Dendritic cell treated with granulocyte-macrophage colony-stimulating factor and Interleukin-4, amounts not matched to agents 40 ng/mL and 50 ng/mL, for 4 days (primary cell): ENCODE measurements around the gene GPR39.
"Not testable (repeated sequence)": the region's sequence is repeated elsewhere in the genome, so short reads cannot be mapped to it uniquely, and the experiment has no call there.

Experiments
- H3K27ac Mint-ChIP-seq: one replicate; pipeline ENCODE4 v1.8.0; 2022; ENCODE audit warnings: mild to moderate bottlenecking, mixed read lengths
- H3K27me3 Mint-ChIP-seq: one replicate; pipeline ENCODE4 v1.8.0; 2022; ENCODE audit warnings: mild to moderate bottlenecking, mixed read lengths
- H3K36me3 Mint-ChIP-seq: one replicate; pipeline ENCODE4 v1.8.0; 2022; ENCODE audit warnings: low read depth, mixed read lengths
- H3K4me1 Mint-ChIP-seq: one replicate; pipeline ENCODE4 v1.8.0; 2022; ENCODE audit warnings: low read depth, mixed read lengths
- H3K4me3 Mint-ChIP-seq: one replicate; pipeline ENCODE4 v1.8.0; 2022; ENCODE audit warnings: mild to moderate bottlenecking, moderate library complexity, mixed read lengths
- H3K9me3 Mint-ChIP-seq: one replicate; pipeline ENCODE4 v1.8.0; 2022; ENCODE audit warnings: mixed read lengths
- intact Hi-C: fragments of 100-400 bp; cut with micrococcal nuclease; formaldehyde crosslinking; loops from one replicate; pipeline ENCODE4 v1.15.0; 2022

GPR39 gene

GRCh38 chr2:132392879-132393278, 23.7 kb upstream of the GPR39 start:
- H3K27me3 Mint-ChIP-seq = peaks cover 14% of the 10 kb centered on the region
- peaks cover 10% of the 10 kb centered on the region for H3K4me1 Mint-ChIP-seq
- intact Hi-C loops = no loop called here
- H3K36me3 Mint-ChIP-seq = no peaks in the 10 kb centered on the region
- H3K4me3 Mint-ChIP-seq = no peak overlapping the region
- no peak overlapping the region for H3K27ac Mint-ChIP-seq
- no peaks in the 10 kb centered on the region for H3K9me3 Mint-ChIP-seq

GRCh38 chr2:132397042-132397441, 19.6 kb upstream of the GPR39 start:
- intact Hi-C loops, H3K36me3 Mint-ChIP-seq, H3K4me3 Mint-ChIP-seq: not testable (repeated sequence)

GRCh38 chr2:132400169-132400900, 16.3 kb upstream of the GPR39 start:
- Mint-ChIP-seq H3K4me3 (no peak overlapping the region), H3K4me1 (no peaks in the 10 kb centered on the region), H3K9me3 (no peaks in the 10 kb centered on the region), H3K27ac (no peak overlapping the region), H3K27me3 (peaks cover 8% of the 10 kb centered on the region), H3K36me3 (no peaks in the 10 kb centered on the region)
- intact Hi-C loops = no loop called here

More at GRCh38 chr2:132397042-132397441, 19.6 kb upstream of the GPR39 start:
- H3K4me1 Mint-ChIP-seq, H3K9me3 Mint-ChIP-seq, H3K27ac Mint-ChIP-seq: not testable (repeated sequence)
- peaks cover 13% of the 10 kb centered on the region for H3K27me3 Mint-ChIP-seq

GRCh38 chr2:132400901-132401240, 15.7 kb upstream of the GPR39 start:
- Mint-ChIP-seq H3K27ac (no peak overlapping the region), H3K27me3 (peaks cover 8% of the 10 kb centered on the region), H3K9me3 (no peaks in the 10 kb centered on the region), H3K4me1 (no peaks in the 10 kb centered on the region), H3K36me3 (no peaks in the 10 kb centered on the region), H3K4me3 (no peak overlapping the region)
- intact Hi-C loops = no loop called here

GRCh38 chr2:132401326-132401725, 15.3 kb upstream of the GPR39 start:
- Mint-ChIP-seq H3K27me3 (peaks cover 9% of the 10 kb centered on the region), H3K4me3 (no peak overlapping the region), H3K36me3 (no peaks in the 10 kb centered on the region), H3K4me1 (no peaks in the 10 kb centered on the region), H3K27ac (no peak overlapping the region), H3K9me3 (no peaks in the 10 kb centered on the region)
- intact Hi-C loops = no loop called here

- H3K4me3 Mint-ChIP-seq = no peak overlapping the region
- no peaks in the 10 kb centered on the region for H3K4me1 Mint-ChIP-seq
- no peaks in the 10 kb centered on the region for H3K9me3 Mint-ChIP-seq
- peaks cover 11% of the 10 kb centered on the region for H3K27me3 Mint-ChIP-seq
- intact Hi-C loops = no loop called here
- H3K36me3 Mint-ChIP-seq = no peaks in the 10 kb centered on the region
- H3K27ac Mint-ChIP-seq = no peak overlapping the region
These were observed 13.5 kb upstream of the GPR39 start for GRCh38 chr2:132403146-132403545.

GRCh38 chr2:132404056-132404455, 12.5 kb upstream of the GPR39 start:
- Mint-ChIP-seq H3K36me3 (no peaks in the 10 kb centered on the region), H3K4me3 (no peak overlapping the region), H3K27ac (no peak overlapping the region), H3K9me3 (no peaks in the 10 kb centered on the region), H3K4me1 (no peaks in the 10 kb centered on the region), H3K27me3 (peaks cover 11% of the 10 kb centered on the region)
- intact Hi-C loops = no loop called here

GRCh38 chr2:132407784-132408183, 8.8 kb upstream of the GPR39 start:
- H3K36me3 Mint-ChIP-seq = no peaks in the 10 kb centered on the region

GRCh38 chr2:132412021-132412420, 4.6 kb upstream of the GPR39 start:
- intact Hi-C loops = no loop called here
- H3K27ac Mint-ChIP-seq = no peak overlapping the region
- peaks cover 48% of the 10 kb centered on the region for H3K27me3 Mint-ChIP-seq
- no peak overlapping the region for H3K4me3 Mint-ChIP-seq
- peaks cover 18% of the 10 kb centered on the region for H3K4me1 Mint-ChIP-seq
- H3K9me3 Mint-ChIP-seq = no peaks in the 10 kb centered on the region
- no peaks in the 10 kb centered on the region for H3K36me3 Mint-ChIP-seq

More at GRCh38 chr2:132407784-132408183, 8.8 kb upstream of the GPR39 start:
- peaks cover 5% of the 10 kb centered on the region for H3K4me1 Mint-ChIP-seq
- intact Hi-C loops = no loop called here
- H3K27me3 Mint-ChIP-seq = peaks cover 14% of the 10 kb centered on the region
- H3K9me3 Mint-ChIP-seq = no peaks in the 10 kb centered on the region
- H3K4me3 Mint-ChIP-seq = no peak overlapping the region
- H3K27ac Mint-ChIP-seq = no peak overlapping the region

- no peak overlapping the region for H3K27ac Mint-ChIP-seq
- H3K27me3 Mint-ChIP-seq = peaks cover 66% of the 10 kb centered on the region
- H3K36me3 Mint-ChIP-seq = no peaks in the 10 kb centered on the region
- intact Hi-C loops = no loop called here
- H3K9me3 Mint-ChIP-seq = no peaks in the 10 kb centered on the region
- peaks cover 18% of the 10 kb centered on the region for H3K4me1 Mint-ChIP-seq
- H3K4me3 Mint-ChIP-seq = no peak overlapping the region
These were observed 2.5 kb upstream of the GPR39 start for GRCh38 chr2:132414081-132414480.

- Mint-ChIP-seq H3K4me3 (peak overlapping the region; percentile 75), H3K27me3 (peaks cover 68% of the 10 kb centered on the region), H3K36me3 (no peaks in the 10 kb centered on the region), H3K9me3 (no peaks in the 10 kb centered on the region), H3K4me1 (peaks cover 18% of the 10 kb centered on the region), H3K27ac (peak overlapping the region; percentile 57)
- intact Hi-C loops = no loop called here
These were observed 1.2 kb upstream of the GPR39 start for GRCh38 chr2:132415256-132415914.

GRCh38 chr2:132415915-132416722, 486 bp upstream of the GPR39 start:
- Mint-ChIP-seq H3K36me3 (no peaks in the 10 kb centered on the region), H3K4me1 (peaks cover 18% of the 10 kb centered on the region), H3K27me3 (peaks cover 66% of the 10 kb centered on the region), H3K4me3 (peak overlapping the region; percentile 75), H3K27ac (peak overlapping the region; percentile 57), H3K9me3 (no peaks in the 10 kb centered on the region)
- intact Hi-C loops = no loop called here

GRCh38 chr2:132417430-132418035, 928 bp downstream of the GPR39 start:
- Mint-ChIP-seq H3K9me3 (no peaks in the 10 kb centered on the region), H3K27me3 (peaks cover 66% of the 10 kb centered on the region), H3K36me3 (no peaks in the 10 kb centered on the region), H3K4me1 (peaks cover 13% of the 10 kb centered on the region), H3K27ac (no peak overlapping the region), H3K4me3 (no peak overlapping the region)
- intact Hi-C loops = no loop called here

- Mint-ChIP-seq H3K9me3 (no peaks in the 10 kb centered on the region), H3K4me1 (peaks cover 13% of the 10 kb centered on the region), H3K27ac (no peak overlapping the region), H3K36me3 (no peaks in the 10 kb centered on the region), H3K4me3 (no peak overlapping the region), H3K27me3 (peaks cover 61% of the 10 kb centered on the region)
- intact Hi-C loops = no loop called here
These were observed 2.6 kb downstream of the GPR39 start for GRCh38 chr2:132419235-132419634.
